Left forelimb (tissue), 1 donor: ENCODE measurements around the gene STK33.

Source experiments
- DNase-seq: peaks from one replicate; pipeline ENCODE4 v3.0.0-alpha.2; 2018; ENCODE audit warnings: low spot score

The STK33 gene

GRCh38 chr11:8356216-8356615 is 237.8 kb downstream of the STK33 start:
- no peak for DNase-seq

GRCh38 chr11:8355416-8355742 is 238.6 kb downstream of the STK33 start:
- DNase-seq: no peak

- DNase-seq: no peak
Measured at GRCh38 chr11:8354622-8355415, 239.2 kb downstream of the STK33 start.

- DNase-seq: no peak
Measured at GRCh38 chr11:8352876-8353505, 241.0 kb downstream of the STK33 start.

- no peak for DNase-seq
Measured at GRCh38 chr11:8352103-8352875, 241.7 kb downstream of the STK33 start.

GRCh38 chr11:8351223-8351622 is 242.8 kb downstream of the STK33 start:
- no peak for DNase-seq

- DNase-seq: no peak
Measured at GRCh38 chr11:8347978-8348377, 246.1 kb downstream of the STK33 start.

- no peak for DNase-seq
Measured at GRCh38 chr11:8346157-8346755, 247.8 kb downstream of the STK33 start.

- no peak for DNase-seq
Measured at GRCh38 chr11:8345179-8345578, 248.8 kb downstream of the STK33 start.

- DNase-seq: no peak
Measured at GRCh38 chr11:8344346-8344745, 249.7 kb downstream of the STK33 start.

GRCh38 chr11:8342821-8343681 is 251.0 kb downstream of the STK33 start:
- no peak for DNase-seq

- DNase-seq: no peak
Measured at GRCh38 chr11:8341996-8342395, 252.0 kb downstream of the STK33 start.
